Measurements from ENCODE around the gene ADAT3.

DNA sequence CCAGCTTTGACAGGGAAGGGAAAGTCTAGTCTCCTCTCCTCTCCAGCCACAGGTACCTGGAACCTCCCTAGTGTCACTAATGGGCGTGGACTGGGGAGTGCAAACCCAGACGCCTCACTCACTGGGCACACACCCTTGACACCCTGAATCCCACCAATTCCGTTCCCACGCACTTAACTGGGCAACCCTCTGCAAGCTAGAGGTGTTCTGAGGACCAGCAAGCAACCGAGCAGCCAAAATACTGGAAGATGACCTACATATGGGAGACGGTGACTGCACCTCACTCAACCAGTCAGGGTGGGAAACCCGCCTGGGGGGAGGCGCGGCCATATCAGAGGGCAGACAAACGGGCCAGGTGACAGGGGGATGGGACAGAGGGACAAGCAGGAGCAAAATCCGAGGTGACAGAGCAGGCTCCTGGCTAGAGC, 20.9 kb upstream of the ADAT3 start:
- TF ChIP-seq, protein P1, sequence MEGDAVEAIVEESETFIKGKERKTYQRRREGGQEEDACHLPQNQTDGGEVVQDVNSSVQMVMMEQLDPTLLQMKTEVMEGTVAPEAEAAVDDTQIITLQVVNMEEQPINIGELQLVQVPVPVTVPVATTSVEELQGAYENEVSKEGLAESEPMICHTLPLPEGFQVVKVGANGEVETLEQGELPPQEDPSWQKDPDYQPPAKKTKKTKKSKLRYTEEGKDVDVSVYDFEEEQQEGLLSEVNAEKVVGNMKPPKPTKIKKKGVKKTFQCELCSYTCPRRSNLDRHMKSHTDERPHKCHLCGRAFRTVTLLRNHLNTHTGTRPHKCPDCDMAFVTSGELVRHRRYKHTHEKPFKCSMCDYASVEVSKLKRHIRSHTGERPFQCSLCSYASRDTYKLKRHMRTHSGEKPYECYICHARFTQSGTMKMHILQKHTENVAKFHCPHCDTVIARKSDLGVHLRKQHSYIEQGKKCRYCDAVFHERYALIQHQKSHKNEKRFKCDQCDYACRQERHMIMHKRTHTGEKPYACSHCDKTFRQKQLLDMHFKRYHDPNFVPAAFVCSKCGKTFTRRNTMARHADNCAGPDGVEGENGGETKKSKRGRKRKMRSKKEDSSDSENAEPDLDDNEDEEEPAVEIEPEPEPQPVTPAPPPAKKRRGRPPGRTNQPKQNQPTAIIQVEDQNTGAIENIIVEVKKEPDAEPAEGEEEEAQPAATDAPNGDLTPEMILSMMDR (IDR thresholded peaks at IDR 0.05), result no peak
- TF ChIP-seq EZH2 (IDR thresholded peaks at IDR 0.05) (no peak), EZH2phosphoT487 (IDR thresholded peaks at IDR 0.05) (no peak)
